CD8-positive, alpha-beta memory T cell (primary cell): Measurements from ENCODE around the gene IFIT5. TPM values are rescaled to one million over a fixed set of nuclear protein-coding genes. Genes with fewer than 3 reads are reported as not detected.

Experiments
- CTCF ChIA-PET: fragments of 350-600 bp; sonication (Branson Sonifier 250); formaldehyde crosslinking; loops from one replicate; lab custom pipeline; 2021; ENCODE audit warnings: antibody characterized with exemption; lab: Charles Lee
- POLR2A ChIA-PET: fragments of 350-600 bp; sonication (Branson Sonifier 250); formaldehyde crosslinking; loops from one replicate; lab custom pipeline; 2021; ENCODE audit warnings: antibody characterized with exemption; lab: Charles Lee
- DNase-seq, 5 donors: peaks; one replicate each; pipeline versions ENCODE4 v3.0.0 to v3.0.0-alpha.2; 2020 to 2022; ENCODE audit warnings: mixed read lengths in 1 of 5
- H3K27ac ChIP-seq: one replicate; pipeline ENCODE4 v1.7.0; 2013; ENCODE audit warnings: low read depth, mild to moderate bottlenecking, low read length, moderate library complexity
- H3K27me3 ChIP-seq: 2 replicates; pipeline ENCODE4 v1.7.0; 2013; ENCODE audit warnings: low read length, mild to moderate bottlenecking; ENCODE audit not compliant: insufficient read depth, poor library complexity, severe bottlenecking
- H3K36me3 ChIP-seq: 2 replicates; pipeline ENCODE4 v1.7.0; 2013; ENCODE audit warnings: mild to moderate bottlenecking, low read length, moderate library complexity; ENCODE audit not compliant: insufficient read depth
- H3K4me1 ChIP-seq: 2 replicates; pipeline ENCODE4 v1.7.0; 2013; ENCODE audit warnings: mild to moderate bottlenecking, low read length, moderate library complexity; ENCODE audit not compliant: insufficient read depth
- H3K4me3 ChIP-seq: 2 replicates; pipeline ENCODE4 v1.7.0; 2013; ENCODE audit warnings: mild to moderate bottlenecking, low read length
- H3K9me3 ChIP-seq: 2 replicates; pipeline ENCODE4 v1.7.0; 2013; ENCODE audit warnings: mild to moderate bottlenecking, low read length
- H3K27ac Mint-ChIP-seq, 8 donors: one replicate each; pipeline ENCODE4 v1.8.0; 2020 to 2021; ENCODE audit warnings: mixed read lengths in 8 of 8, mild to moderate bottlenecking in 6 of 8, inconsistent platforms in 3 of 8, moderate library complexity in 3 of 8
- H3K27me3 Mint-ChIP-seq, 2 donors: one replicate each; pipeline ENCODE4 v1.8.0; 2020 to 2021; ENCODE audit warnings: mixed read lengths in 2 of 2, mild to moderate bottlenecking in 1 of 2, moderate library complexity in 1 of 2
- H3K36me3 Mint-ChIP-seq, 3 donors: one replicate each; pipeline ENCODE4 v1.8.0; 2020 to 2021; ENCODE audit warnings: mixed read lengths in 3 of 3, inconsistent platforms in 1 of 3, mild to moderate bottlenecking in 1 of 3
- H3K4me1 Mint-ChIP-seq, 3 donors: one replicate each; pipeline ENCODE4 v1.8.0; 2020 to 2021; ENCODE audit warnings: mixed read lengths in 3 of 3, inconsistent platforms in 1 of 3, mild to moderate bottlenecking in 1 of 3
- H3K4me3 Mint-ChIP-seq, 7 donors: one replicate each; pipeline ENCODE4 v1.8.0; 2020 to 2021; ENCODE audit warnings: mixed read lengths in 7 of 7, mild to moderate bottlenecking in 6 of 7, moderate library complexity in 4 of 7, inconsistent platforms in 2 of 7
- H3K9me3 Mint-ChIP-seq, 5 donors: one replicate each; pipeline ENCODE4 v1.8.0; 2020 to 2022; ENCODE audit warnings: mixed read lengths in 5 of 5, mild to moderate bottlenecking in 3 of 5, moderate library complexity in 2 of 5, inconsistent platforms in 1 of 5
- polyA plus RNA-seq: library from polyadenylated mRNA; unstranded; fragments of 300-500 nt; fragmentation: Illumina TruSeq; gene quantifications from one replicate; pipeline ENCODE4 v1.2.3, GENCODE V29; 2021
- total RNA-seq, 2 experiments: library from RNA; stranded (reverse); gene quantifications; one replicate each; pipeline ENCODE4 v1.2.3, GENCODE V29; 2021

The IFIT5 gene
- total and polyA plus RNA-seq, 3 experiments from 2014 or later: 6.2 to 7.9 (median 6.5) TPM

DNA sequence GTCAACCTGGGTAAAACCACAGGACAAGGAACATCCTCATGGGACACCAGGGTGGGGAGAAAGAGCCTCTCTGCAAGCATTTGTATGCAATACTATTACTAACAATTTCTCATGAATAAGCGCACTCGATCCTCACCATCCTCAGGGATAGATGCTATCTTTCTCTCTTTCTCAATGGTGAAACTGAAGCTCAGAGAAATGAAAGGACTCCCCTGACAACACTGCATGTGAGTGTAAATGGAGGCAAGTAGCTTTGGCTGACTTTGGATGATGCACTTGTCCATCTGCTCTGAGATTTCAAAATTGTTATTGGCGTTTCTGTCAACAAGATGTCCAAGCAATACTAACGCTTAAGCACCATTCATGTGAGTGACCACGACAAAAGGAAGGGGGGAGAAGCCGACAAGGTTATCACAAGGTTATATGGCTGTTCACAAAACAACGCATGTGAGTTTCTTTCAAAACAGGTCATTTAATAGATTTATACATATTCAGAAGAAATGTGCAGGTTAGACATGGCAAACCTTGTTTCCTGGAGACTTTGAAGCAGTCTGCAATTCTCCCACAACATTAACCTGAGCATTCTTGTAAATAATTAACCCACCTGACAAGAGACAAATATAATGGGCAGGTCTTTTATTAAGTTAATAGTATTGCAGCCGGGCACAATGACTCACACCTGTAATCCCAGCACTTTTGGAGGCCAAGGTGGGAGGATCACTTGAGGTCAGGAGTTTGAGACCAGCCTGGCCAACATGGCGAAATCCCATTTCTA is 54.0 kb downstream of the IFIT5 start:
- Histone ChIP-seq H3K4me1 (no peaks in the 10 kb centered on the region), H3K36me3 (no peaks in the 10 kb centered on the region), H3K9me3 (no peaks in the 10 kb centered on the region), H3K27ac (no peak overlapping the region), H3K4me3 (no peak overlapping the region), H3K27me3 (no peaks in the 10 kb centered on the region)
- Mint-ChIP-seq H3K36me3 (no peaks in the 10 kb centered on the region), H3K4me3 (no peak overlapping the region), H3K9me3 (no peaks in the 10 kb centered on the region), H3K27ac (no peak overlapping the region), H3K27me3 (peaks cover 2 to 8% of the 10 kb centered on the region in 2 donors), H3K4me1 (peaks cover 0 to 6% (median 0%) of the 10 kb centered on the region in 3 donors)
- DNase-seq: no peak
- ChIA-PET CTCF (no interaction called here), POLR2A (no interaction called here)

DNA sequence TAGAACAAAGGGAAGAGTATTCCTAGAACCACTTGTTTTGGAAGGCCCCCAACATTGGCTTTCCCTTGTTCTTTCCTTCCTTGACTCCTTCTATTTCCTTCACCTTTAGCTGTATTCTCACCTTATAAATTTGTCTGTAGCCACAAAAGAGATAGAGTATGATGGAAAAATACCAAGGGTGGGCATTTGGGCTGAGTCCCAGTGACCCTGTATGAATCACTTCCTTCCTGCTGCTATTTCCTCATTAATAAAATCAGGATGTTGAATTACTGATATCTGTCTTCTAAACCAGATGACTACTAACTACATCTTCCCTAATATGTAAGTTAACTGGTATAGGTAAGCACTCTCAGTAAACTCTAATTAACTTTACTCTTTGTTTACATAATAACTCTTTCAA is 55.1 kb downstream of the IFIT5 start:
- no peaks in the 10 kb centered on the region for H3K9me3 Mint-ChIP-seq
- DNase-seq: no peak
- no peak overlapping the region for H3K4me3 Mint-ChIP-seq
- peaks cover 2 to 16% of the 10 kb centered on the region in 2 donors for H3K27me3 Mint-ChIP-seq
- CTCF ChIA-PET: no interaction called here
- H3K36me3 ChIP-seq: no peaks in the 10 kb centered on the region
- no peaks in the 10 kb centered on the region for H3K4me1 ChIP-seq
- H3K36me3 Mint-ChIP-seq: no peaks in the 10 kb centered on the region
- no peaks in the 10 kb centered on the region for H3K9me3 ChIP-seq
- H3K27me3 ChIP-seq: no peaks in the 10 kb centered on the region
- H3K4me1 Mint-ChIP-seq: peaks cover 0 to 6% (median 0%) of the 10 kb centered on the region in 3 donors
- no peak overlapping the region for H3K4me3 ChIP-seq
- no peak overlapping the region for H3K27ac ChIP-seq
- POLR2A ChIA-PET: no interaction called here
- no peak overlapping the region for H3K27ac Mint-ChIP-seq

Other genes starting within 250 kb of the IFIT5 start
- gene CH25H, start 207.3 kb upstream of the IFIT5 start, total RNA-seq: not detected
- gene CH25H, start 207.3 kb upstream of the IFIT5 start, polyA plus RNA-seq: 0.24 TPM
- 10 to 100 TPM; 22.9 to 23.9 TPM for gene LIPA, start 162.8 kb upstream of the IFIT5 start, total RNA-seq
- 98.0 TPM for gene LIPA, start 162.8 kb upstream of the IFIT5 start, polyA plus RNA-seq
- 1 to 10 TPM; 1.3 to 1.5 TPM for gene IFIT2, start 112.5 kb upstream of the IFIT5 start, total RNA-seq
- gene IFIT2, start 112.5 kb upstream of the IFIT5 start, polyA plus RNA-seq: 7.1 TPM
- gene IFIT3, start 86.6 kb upstream of the IFIT5 start, total RNA-seq: under 1 TPM; 0.35 to 0.63 TPM
- gene IFIT3, start 86.6 kb upstream of the IFIT5 start, polyA plus RNA-seq: 3.7 TPM
- gene IFIT1B, start 36.5 kb upstream of the IFIT5 start, total RNA-seq: not detected
- gene IFIT1B, start 36.5 kb upstream of the IFIT5 start, polyA plus RNA-seq: 0.14 TPM
- under 1 TPM; 0.39 to 0.71 TPM for gene IFIT1, start 21.9 kb upstream of the IFIT5 start, total RNA-seq
- 4.1 TPM for gene IFIT1, start 21.9 kb upstream of the IFIT5 start, polyA plus RNA-seq
- not detected for gene SLC16A12, start 121.0 kb downstream of the IFIT5 start, total RNA-seq
- gene SLC16A12, start 121.0 kb downstream of the IFIT5 start, polyA plus RNA-seq: not detected
- gene PANK1, start 230.7 kb downstream of the IFIT5 start, total RNA-seq: 1 to 10 TPM; 3.7 to 4.9 TPM
- gene PANK1, start 230.7 kb downstream of the IFIT5 start, polyA plus RNA-seq: 0.16 TPM